ENCODE data around the gene ADSL. TPM values are rescaled to one million over a fixed set of nuclear protein-coding genes. Genes with fewer than 3 reads are reported as not detected.

Gene ADSL
- total RNA-seq, 2 donors from 2014 or later, result 49.0 to 76.5 TPM

DNA sequence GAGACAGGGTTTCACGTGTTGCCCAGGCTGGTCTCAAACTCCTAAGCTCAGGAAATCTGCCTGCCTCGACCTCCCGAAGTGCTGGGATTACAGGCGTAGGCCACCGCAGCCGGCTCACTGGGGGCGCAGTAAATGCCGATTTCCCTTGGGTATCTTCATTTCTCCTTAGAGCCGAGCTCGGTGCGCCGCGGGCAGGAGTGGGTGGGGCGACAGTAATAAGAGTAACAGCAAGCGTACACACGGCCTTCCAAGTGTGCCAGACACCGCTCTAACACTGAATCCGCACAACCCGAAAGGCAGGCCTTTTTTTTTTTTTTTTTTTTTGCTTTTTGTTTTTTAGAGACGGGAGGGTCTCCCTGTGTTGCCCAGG lies 500 bp upstream of the ADSL start:
- TF ChIP-seq, protein P1, sequence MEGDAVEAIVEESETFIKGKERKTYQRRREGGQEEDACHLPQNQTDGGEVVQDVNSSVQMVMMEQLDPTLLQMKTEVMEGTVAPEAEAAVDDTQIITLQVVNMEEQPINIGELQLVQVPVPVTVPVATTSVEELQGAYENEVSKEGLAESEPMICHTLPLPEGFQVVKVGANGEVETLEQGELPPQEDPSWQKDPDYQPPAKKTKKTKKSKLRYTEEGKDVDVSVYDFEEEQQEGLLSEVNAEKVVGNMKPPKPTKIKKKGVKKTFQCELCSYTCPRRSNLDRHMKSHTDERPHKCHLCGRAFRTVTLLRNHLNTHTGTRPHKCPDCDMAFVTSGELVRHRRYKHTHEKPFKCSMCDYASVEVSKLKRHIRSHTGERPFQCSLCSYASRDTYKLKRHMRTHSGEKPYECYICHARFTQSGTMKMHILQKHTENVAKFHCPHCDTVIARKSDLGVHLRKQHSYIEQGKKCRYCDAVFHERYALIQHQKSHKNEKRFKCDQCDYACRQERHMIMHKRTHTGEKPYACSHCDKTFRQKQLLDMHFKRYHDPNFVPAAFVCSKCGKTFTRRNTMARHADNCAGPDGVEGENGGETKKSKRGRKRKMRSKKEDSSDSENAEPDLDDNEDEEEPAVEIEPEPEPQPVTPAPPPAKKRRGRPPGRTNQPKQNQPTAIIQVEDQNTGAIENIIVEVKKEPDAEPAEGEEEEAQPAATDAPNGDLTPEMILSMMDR (IDR thresholded peaks at IDR 0.05), result no peak
- TF ChIP-seq POLR2A (IDR thresholded peaks at IDR 0.05), result no peak
- ATAC-seq (peak; percentile 22), DNase-seq (peak in 3 of 4 donors; percentile 22 to 37 (median 29))
- Histone ChIP-seq H3K27me3 (no peaks in the 10 kb centered on the region), H3K4me1 (peaks cover 15% of the 10 kb centered on the region), H3K4me3 (peak overlapping the region; percentile 49 to 65), H3K9me3 (no peaks in the 10 kb centered on the region), H3K36me3 (replicated peaks in 1 of 2; ENCODE audit: insufficient read depth in 1 of 2, low read depth in 2 of 2) (peaks cover 0 to 6% of the 10 kb centered on the region in 2 donors), H3K27ac (peak overlapping the region; percentile 30 to 89 (median 76))
- 0 to 1% methylated on average over 15 to 20 of the region's 20 CpGs for whole genome bisulfite sequencing, 2 donors
- intact Hi-C loops (cut with DNase I), result loop anchor here (10.0 kb wide), 1 partner anchor 301 kb away; no protein-coding TSS in a partner anchor

DNA sequence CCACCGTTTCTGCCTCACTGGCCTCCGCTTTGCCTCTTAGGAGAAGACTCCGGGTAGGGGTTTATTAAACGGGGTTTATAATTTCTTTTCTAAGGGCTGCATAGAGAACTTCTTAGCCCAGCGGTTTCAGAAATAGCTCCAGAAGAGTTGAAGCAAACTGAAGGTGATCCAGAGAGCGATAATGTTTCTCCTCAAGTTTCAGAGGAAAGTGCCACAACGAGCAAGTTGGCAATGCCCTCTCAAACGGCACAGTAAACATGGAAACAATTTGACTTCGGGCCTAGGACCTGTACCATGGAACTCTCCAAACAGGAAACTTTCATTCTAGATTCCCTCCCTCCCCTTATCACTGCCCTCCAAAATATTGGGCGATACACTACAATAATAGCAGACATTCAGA lies 1.0 kb downstream of the ADSL start:
- intact Hi-C loops (cut with DNase I), result loop anchor here (10.0 kb wide), 1 partner anchor 302 kb away; no protein-coding TSS in a partner anchor
- ATAC-seq (no peak), DNase-seq (no peak)
- TF ChIP-seq, protein P1 (IDR thresholded peaks at IDR 0.05), result no peak
- no peak for TF ChIP-seq POLR2A (IDR thresholded peaks at IDR 0.05)
- Histone ChIP-seq H3K36me3 (replicated peaks in 1 of 2; ENCODE audit: insufficient read depth in 1 of 2, low read depth in 2 of 2) (peaks cover 0 to 11% of the 10 kb centered on the region in 2 donors), H3K9me3 (no peaks in the 10 kb centered on the region), H3K4me1 (peaks cover 15% of the 10 kb centered on the region), H3K4me3 (peak overlapping the region in 1 of 2 donors; percentile 65), H3K27me3 (no peaks in the 10 kb centered on the region), H3K27ac (peak overlapping the region; percentile 30 to 89 (median 76))
- WGBS, 2 donors, result 9 to 11% methylated on average over 10 of the region's 10 CpGs

DNA sequence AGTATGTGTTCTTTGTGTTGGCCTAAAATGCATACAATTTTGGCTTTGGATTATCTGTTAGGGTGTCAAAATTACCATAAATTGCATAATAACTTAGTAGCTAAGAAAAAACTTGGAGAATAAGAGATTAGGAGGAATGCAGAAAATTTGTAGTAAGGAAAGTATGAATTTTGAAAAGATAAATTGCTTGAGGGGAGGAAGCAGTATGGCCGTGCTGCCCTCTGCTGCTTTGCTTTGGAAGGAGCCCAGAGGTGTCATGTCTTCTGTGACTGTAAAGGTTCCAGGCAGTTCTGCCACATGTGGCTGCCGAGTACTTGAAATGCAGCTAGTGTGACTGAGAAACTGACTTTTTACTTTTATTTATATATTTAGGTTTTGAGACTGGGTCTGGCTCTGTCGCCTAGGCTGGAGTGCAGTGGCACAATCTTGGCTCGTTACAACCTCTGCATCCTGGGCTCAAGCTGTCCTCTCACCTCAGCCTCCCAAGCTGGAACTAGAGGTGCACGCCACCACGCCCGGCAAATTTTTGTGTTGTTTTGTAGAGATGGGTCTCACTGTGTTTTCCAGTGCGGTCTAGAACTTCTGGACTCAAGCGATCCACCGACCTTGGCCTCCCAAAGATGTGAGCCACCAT lies 1.8 kb downstream of the ADSL start:
- Histone ChIP-seq H3K9me3 (no peaks in the 10 kb centered on the region), H3K4me3 (no peak overlapping the region), H3K4me1 (peaks cover 15% of the 10 kb centered on the region), H3K36me3 (replicated peaks in 1 of 2; ENCODE audit: insufficient read depth in 1 of 2, low read depth in 2 of 2) (peaks cover 0 to 11% of the 10 kb centered on the region in 2 donors), H3K27ac (no peak overlapping the region), H3K27me3 (no peaks in the 10 kb centered on the region)
- TF ChIP-seq, protein P1 (IDR thresholded peaks at IDR 0.05), result peak; percentile 44 to 68 (median 58)
- TF ChIP-seq POLR2A (IDR thresholded peaks at IDR 0.05), result no peak
- intact Hi-C loops (cut with DNase I), result loop anchor here (10.0 kb wide), 1 partner anchor 303 kb away; no protein-coding TSS in a partner anchor
- 56 to 60% methylated on average over 10 of the region's 10 CpGs for WGBS, 2 donors
- ATAC-seq (no peak), DNase-seq (peak; percentile 48 to 66 (median 55))

DNA sequence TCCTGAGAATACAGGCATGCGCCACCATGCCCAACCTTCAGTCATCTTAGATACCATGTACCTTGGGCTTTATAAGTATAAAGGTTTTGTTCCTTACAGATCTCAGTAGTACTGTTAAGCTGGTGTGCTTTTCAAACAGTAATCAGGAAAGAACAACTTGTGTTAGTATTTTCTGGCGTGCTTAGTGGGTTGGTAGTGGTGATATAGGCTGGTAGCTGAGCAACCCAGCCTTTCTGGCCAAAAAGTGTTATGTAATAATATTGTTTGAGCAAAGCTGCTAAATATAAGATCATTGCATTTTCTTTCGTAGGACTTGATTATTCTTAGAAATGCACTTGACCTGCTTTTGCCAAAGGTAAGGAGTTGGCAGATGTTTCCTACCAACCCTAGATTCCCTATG lies 6.5 kb downstream of the ADSL start:
- no peak for DNase-seq
- Histone ChIP-seq H3K9me3 (no peaks in the 10 kb centered on the region), H3K4me3 (no peak overlapping the region), H3K4me1 (peaks cover 6% of the 10 kb centered on the region), H3K36me3 (replicated peaks in 1 of 2; ENCODE audit: insufficient read depth in 1 of 2, low read depth in 2 of 2) (peaks cover 0 to 17% of the 10 kb centered on the region in 2 donors), H3K27ac (no peak overlapping the region), H3K27me3 (no peaks in the 10 kb centered on the region)
- WGBS, 2 donors, result 72 to 82% methylated on average over 3 of the region's 3 CpGs
- no peak for ATAC-seq
- TF ChIP-seq, protein P1 (IDR thresholded peaks at IDR 0.05), result no peak
- no peak for TF ChIP-seq POLR2A (IDR thresholded peaks at IDR 0.05)
- intact Hi-C loops (cut with DNase I), result no loop called here

DNA sequence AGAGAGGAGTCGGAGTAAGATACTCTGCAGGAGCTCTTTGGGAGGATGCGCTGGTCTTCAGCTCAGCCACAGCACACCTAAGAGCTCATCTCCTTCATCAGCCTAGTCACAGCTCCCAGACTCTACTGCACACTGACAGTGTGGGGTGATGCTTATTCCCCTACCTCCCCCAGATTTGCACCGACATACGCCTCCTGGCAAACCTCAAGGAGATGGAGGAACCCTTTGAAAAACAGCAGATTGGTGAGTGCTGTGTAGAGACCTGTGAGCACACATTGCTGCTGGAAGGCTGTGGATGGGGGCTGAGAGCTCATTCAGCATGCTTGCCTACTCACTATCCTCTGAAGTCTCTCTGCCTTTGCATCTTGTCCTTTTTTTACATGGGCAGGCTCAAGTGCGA lies 14.8 kb downstream of the ADSL start:
- TF ChIP-seq, protein P1 (IDR thresholded peaks at IDR 0.05), result no peak
- TF ChIP-seq POLR2A (IDR thresholded peaks at IDR 0.05), result no peak
- H3K4me3 ChIP-seq, result no peak overlapping the region
- DNase-seq, result no peak
- no peak for ATAC-seq
- 93 to 94% methylated on average over 4 to 5 of the region's 5 CpGs for WGBS, 2 donors
- H3K27ac ChIP-seq, result no peak overlapping the region
- intact Hi-C loops (cut with DNase I), result no loop called here
- peaks cover 8 to 60% of the 10 kb centered on the region in 2 donors for H3K36me3 ChIP-seq (replicated peaks in 1 of 2; ENCODE audit: insufficient read depth in 1 of 2, low read depth in 2 of 2)
- H3K9me3 ChIP-seq, result no peaks in the 10 kb centered on the region
- no peaks in the 10 kb centered on the region for H3K4me1 ChIP-seq
- no peaks in the 10 kb centered on the region for H3K27me3 ChIP-seq
